GM18517 (cell line): Measurements from ENCODE around the gene CNTRL.

ENCODE experiments used
- ATAC-seq: cut with Tn5 transposase; IDR thresholded peaks from one replicate; pipeline ENCODE4 v1.9.1; 2021; ENCODE audit warnings: mild to moderate bottlenecking, moderate library complexity; ENCODE audit not compliant: unreplicated experiment

CNTRL gene

GRCh38 chr9:121226175-121226574 is 151.4 kb downstream of the CNTRL start:
- no peak for ATAC-seq
